Activated T-helper 1 cell treated with anti-CD3 and anti-CD28 coated beads, Interleukin-12 subunit alpha, Interleukin-12 subunit beta, Interleukin-2, Interleukin-4 antibody, amounts not matched to agents 30 ng/mL and 10 ng/mL and 1 ng/mL, durations not matched to agents 14 hours and 24 hours and 36 hours (primary cell): ENCODE data around the gene RIC3. TPM values are rescaled to one million over a fixed set of nuclear protein-coding genes. Genes with fewer than 3 reads are reported as not detected.

Experiments
- DNase-seq: peaks from one replicate; pipeline ENCODE4 v3.0.0; 2021; ENCODE audit warnings: low spot score
- H3K27ac Mint-ChIP-seq: one replicate; pipeline ENCODE4 v1.8.0; 2021; ENCODE audit warnings: mild to moderate bottlenecking, mixed read lengths
- H3K27me3 Mint-ChIP-seq: one replicate; pipeline ENCODE4 v1.8.0; 2022; ENCODE audit warnings: mild to moderate bottlenecking, moderate library complexity, mixed read lengths; ENCODE audit not compliant: insufficient read depth
- H3K36me3 Mint-ChIP-seq: one replicate; pipeline ENCODE4 v1.8.0; 2021; ENCODE audit warnings: low read depth, mixed read lengths
- H3K4me1 Mint-ChIP-seq: one replicate; pipeline ENCODE4 v1.8.0; 2021; ENCODE audit warnings: low read depth, mixed read lengths
- H3K4me3 Mint-ChIP-seq: one replicate; pipeline ENCODE4 v1.8.0; 2021; ENCODE audit warnings: mild to moderate bottlenecking, moderate library complexity, mixed read lengths
- H3K9me3 Mint-ChIP-seq: one replicate; pipeline ENCODE4 v1.8.0; 2021; ENCODE audit warnings: mixed read lengths
- intact Hi-C: fragments of 100-400 bp; cut with micrococcal nuclease; formaldehyde crosslinking; loops from one replicate; pipeline ENCODE4 v1.15.1; 2024
- total RNA-seq: library from RNA; stranded (reverse); gene quantifications from 2 replicates; pipeline ENCODE4 v1.2.3, GENCODE V29; 2022

RIC3 gene
- total RNA-seq, 1 donor from 2014 or later, result 4.7 TPM

DNA sequence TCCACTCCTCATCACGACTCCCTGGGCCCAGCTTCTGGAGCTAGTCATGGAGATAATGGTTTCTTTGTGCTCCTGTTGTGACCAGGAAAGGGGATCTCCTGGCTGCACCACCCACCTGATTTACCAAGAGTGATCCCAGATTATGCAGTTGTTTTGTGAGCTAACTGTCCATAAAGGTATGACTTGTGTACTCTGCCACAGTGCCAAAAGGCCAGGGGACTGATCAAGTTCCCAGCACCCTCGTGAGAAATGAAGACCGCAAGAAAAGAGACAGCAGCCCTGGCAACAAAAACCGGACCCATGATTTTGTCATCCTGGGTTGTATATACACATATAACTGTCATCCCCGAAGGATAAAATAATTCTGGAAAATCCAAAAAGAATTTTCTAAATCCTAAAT lies 61.2 kb downstream of the RIC3 start:
- H3K27me3 Mint-ChIP-seq, result no peaks in the 10 kb centered on the region
- no peaks in the 10 kb centered on the region for H3K4me1 Mint-ChIP-seq
- DNase-seq, result no peak
- intact Hi-C loops, result no loop called here
- no peak overlapping the region for H3K27ac Mint-ChIP-seq
- H3K9me3 Mint-ChIP-seq, result no peaks in the 10 kb centered on the region
- no peak overlapping the region for H3K4me3 Mint-ChIP-seq
- no peaks in the 10 kb centered on the region for H3K36me3 Mint-ChIP-seq

DNA sequence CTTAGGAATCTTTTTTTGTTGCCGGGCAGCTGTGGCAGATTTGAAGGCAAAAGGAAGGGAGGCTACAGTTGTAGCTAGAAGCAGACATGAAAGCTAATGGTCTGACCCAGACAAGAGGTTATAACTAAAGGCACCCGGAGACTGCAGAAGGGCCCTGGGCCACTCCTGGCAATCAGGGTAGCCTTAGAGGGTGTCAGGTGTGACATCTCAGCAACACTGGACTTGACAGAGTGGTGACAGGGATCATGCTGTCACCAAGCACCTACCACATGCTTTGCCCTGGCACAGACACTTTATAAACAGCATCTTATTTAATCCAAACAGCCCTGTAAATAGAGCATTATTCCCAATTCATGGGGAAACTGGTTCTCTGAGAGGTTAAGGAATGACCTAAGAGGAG lies 62.1 kb downstream of the RIC3 start:
- Mint-ChIP-seq H3K27me3 (no peaks in the 10 kb centered on the region), H3K9me3 (no peaks in the 10 kb centered on the region), H3K4me3 (no peak overlapping the region), H3K27ac (no peak overlapping the region), H3K36me3 (no peaks in the 10 kb centered on the region), H3K4me1 (no peaks in the 10 kb centered on the region)
- intact Hi-C loops, result no loop called here
- DNase-seq, result no peak

DNA sequence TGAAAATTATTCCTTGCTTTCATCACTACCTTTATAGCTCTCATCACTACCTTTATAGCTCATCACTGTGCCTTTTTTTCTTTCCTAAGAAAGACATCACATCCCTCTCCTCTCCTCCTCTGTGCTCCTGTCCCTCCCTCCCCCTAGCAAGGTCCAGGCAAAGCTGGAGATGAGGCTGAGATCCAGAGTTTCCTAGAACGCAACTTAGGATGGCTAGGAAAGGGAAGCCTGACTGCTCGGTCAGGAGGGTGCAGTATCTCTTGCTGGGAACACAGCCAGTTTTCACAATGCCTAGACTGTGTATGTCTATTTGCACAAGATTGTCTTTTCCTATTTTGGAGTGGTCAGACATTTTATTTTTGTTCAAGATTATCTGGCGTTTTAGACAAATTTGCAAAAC lies 63.2 kb downstream of the RIC3 start:
- Mint-ChIP-seq H3K36me3 (no peaks in the 10 kb centered on the region), H3K4me3 (no peak overlapping the region), H3K9me3 (no peaks in the 10 kb centered on the region), H3K27ac (no peak overlapping the region), H3K27me3 (no peaks in the 10 kb centered on the region), H3K4me1 (no peaks in the 10 kb centered on the region)
- no peak for DNase-seq
- intact Hi-C loops, result no loop called here

DNA sequence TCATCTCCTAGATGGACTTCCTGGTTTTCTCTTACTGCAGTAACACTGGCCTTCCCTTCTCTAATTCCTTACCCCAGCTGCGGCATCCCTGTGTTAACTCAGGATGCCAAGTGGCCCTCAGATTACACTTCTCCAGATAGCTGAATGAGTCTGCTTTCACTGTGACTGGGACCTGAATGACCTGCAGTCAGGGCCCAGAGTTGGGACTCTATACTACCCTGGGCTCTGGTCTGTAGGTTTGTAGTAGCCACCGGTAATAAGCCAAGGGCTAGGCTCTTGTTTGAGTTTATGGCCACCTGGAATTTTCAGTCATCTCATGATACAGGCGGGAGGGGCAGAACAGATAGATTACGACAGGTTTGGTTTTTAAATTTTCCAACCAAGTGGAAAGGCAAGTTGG lies 63.7 kb downstream of the RIC3 start:
- H3K27ac Mint-ChIP-seq, result no peak overlapping the region

DNA sequence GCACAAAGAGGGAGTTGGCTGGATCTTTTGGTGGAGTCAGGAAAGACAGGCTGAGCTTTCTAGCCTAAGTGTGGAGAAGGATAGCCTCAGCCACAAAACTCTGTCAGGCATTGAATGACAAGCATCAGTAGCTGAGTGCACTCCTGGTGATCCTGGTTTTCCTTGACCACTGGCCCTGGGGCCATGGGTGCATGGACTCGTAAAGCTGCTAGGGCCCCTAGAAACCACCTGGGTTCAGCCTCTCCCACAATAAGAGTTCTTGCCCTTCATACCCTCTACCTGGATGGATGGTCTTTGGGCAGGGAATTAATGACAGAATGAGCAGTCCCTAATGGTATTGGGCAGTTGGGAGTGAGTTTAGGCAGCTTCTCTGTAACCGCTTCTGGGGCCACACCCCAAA lies 64.9 kb downstream of the RIC3 start:
- no peak overlapping the region for H3K27ac Mint-ChIP-seq
- H3K36me3 Mint-ChIP-seq, result no peaks in the 10 kb centered on the region
- intact Hi-C loops, result no loop called here
- no peaks in the 10 kb centered on the region for H3K9me3 Mint-ChIP-seq
- H3K27me3 Mint-ChIP-seq, result no peaks in the 10 kb centered on the region
- no peak for DNase-seq
- H3K4me1 Mint-ChIP-seq, result no peaks in the 10 kb centered on the region
- no peak overlapping the region for H3K4me3 Mint-ChIP-seq

More for the DNA sequence above, 63.7 kb downstream of the RIC3 start:
- Mint-ChIP-seq H3K4me1 (no peaks in the 10 kb centered on the region), H3K36me3 (no peaks in the 10 kb centered on the region), H3K4me3 (no peak overlapping the region), H3K27me3 (no peaks in the 10 kb centered on the region), H3K9me3 (no peaks in the 10 kb centered on the region)
- no peak for DNase-seq
- intact Hi-C loops, result no loop called here

DNA sequence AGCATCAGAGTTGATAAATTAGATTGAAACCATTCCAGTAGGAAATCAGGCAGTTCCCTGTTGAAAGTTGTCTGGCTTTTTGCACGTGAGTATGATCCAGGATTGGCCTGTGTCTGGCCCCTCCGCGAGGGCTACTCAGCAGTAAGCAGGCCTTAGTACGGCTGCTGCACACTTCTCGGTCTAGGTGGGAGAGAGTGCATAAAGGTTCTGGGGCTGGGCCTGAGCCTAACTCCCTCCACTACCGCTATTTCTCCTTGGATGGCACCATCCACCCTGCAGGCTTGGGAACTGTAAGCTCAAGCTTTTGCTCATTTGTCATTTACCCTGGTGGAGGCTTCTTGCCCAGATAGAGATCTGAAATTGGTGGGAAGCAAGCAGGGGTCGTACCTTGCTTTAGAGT lies 65.9 kb downstream of the RIC3 start:
- intact Hi-C loops, result no loop called here

DNA sequence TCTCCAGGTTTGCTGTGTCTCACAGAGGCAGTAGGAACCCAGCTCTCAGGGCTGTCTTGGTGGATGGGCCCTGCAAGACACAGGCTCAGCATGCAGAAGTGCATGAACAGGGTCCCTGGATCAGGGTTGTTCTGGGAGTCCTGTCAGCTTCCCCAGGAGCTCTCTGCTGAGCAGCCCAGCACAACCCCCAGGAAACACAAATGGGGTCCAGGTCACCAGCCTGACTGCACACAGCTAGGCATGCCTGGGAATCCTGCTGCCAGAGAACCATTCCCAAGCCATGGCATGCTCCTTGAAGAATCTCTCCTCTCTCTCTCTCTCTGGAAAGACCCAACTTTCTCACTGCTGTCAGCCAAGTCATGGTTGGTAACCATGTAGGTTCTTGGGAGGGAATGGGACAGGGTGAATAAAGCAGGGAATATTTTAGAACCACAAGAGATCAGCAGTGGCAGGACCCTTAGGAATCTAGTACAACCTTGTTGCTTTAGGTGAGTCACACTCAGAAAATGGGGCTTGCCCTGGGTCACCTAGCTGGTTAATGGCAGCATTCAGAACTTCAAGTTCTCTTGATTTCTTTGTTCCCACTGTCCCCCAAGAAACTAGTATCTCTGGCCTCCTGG lies 66.4 kb downstream of the RIC3 start:
- Mint-ChIP-seq H3K27ac (no peak overlapping the region), H3K36me3 (no peaks in the 10 kb centered on the region), H3K4me3 (no peak overlapping the region), H3K4me1 (no peaks in the 10 kb centered on the region), H3K27me3 (no peaks in the 10 kb centered on the region), H3K9me3 (no peaks in the 10 kb centered on the region)
- no peak for DNase-seq
- intact Hi-C loops, result no loop called here

More for the DNA sequence above, 65.9 kb downstream of the RIC3 start:
- Mint-ChIP-seq H3K27me3 (no peaks in the 10 kb centered on the region), H3K36me3 (no peaks in the 10 kb centered on the region), H3K4me1 (no peaks in the 10 kb centered on the region), H3K9me3 (no peaks in the 10 kb centered on the region), H3K4me3 (no peak overlapping the region), H3K27ac (no peak overlapping the region)
- no peak for DNase-seq

DNA sequence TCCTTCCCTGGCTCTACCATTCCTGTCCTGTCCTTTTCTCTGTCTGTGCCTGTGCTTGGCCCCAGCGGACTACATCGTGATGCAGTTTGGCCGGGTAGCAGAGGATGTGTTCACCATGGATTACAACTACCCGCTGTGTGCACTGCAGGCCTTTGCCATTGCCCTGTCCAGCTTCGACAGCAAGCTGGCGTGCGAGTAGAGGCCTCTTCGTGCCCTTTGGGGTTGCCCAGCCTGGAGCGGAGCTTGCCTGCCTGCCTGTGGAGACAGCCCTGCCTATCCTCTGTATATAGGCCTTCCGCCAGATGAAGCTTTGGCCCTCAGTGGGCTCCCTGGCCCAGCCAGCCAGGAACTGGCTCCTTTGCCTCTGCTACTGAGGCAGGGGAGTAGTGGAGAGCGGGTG lies 67.4 kb downstream of the RIC3 start:
- H3K4me3 Mint-ChIP-seq, result no peak overlapping the region
- intact Hi-C loops, result no loop called here
- H3K9me3 Mint-ChIP-seq, result no peaks in the 10 kb centered on the region
- no peaks in the 10 kb centered on the region for H3K27me3 Mint-ChIP-seq
- no peak for DNase-seq
- no peaks in the 10 kb centered on the region for H3K36me3 Mint-ChIP-seq
- no peaks in the 10 kb centered on the region for H3K4me1 Mint-ChIP-seq
- H3K27ac Mint-ChIP-seq, result no peak overlapping the region

DNA sequence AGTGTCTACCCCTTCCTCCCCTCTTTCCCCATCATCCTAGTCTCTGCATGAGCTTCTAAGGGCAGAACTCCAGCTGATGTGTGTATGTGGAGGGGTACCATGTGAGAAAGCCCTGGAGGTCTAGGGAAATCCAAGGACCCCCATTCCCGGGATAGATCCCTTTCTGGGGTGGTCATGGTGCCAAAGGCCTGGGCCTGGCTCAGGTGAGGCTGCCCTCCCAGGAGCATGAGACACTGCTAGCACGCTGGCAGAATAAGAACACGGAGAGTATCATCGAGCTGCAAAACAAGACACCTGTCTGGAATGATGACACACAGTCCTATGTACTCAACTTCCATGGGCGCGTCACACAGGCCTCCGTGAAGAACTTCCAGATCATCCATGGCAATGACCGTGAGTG lies 68.2 kb downstream of the RIC3 start:
- no peak overlapping the region for H3K4me3 Mint-ChIP-seq
- no peaks in the 10 kb centered on the region for H3K9me3 Mint-ChIP-seq
- intact Hi-C loops, result no loop called here
- no peak for DNase-seq
- H3K4me1 Mint-ChIP-seq, result no peaks in the 10 kb centered on the region
- H3K27me3 Mint-ChIP-seq, result no peaks in the 10 kb centered on the region
- no peaks in the 10 kb centered on the region for H3K36me3 Mint-ChIP-seq
- no peak overlapping the region for H3K27ac Mint-ChIP-seq

DNA sequence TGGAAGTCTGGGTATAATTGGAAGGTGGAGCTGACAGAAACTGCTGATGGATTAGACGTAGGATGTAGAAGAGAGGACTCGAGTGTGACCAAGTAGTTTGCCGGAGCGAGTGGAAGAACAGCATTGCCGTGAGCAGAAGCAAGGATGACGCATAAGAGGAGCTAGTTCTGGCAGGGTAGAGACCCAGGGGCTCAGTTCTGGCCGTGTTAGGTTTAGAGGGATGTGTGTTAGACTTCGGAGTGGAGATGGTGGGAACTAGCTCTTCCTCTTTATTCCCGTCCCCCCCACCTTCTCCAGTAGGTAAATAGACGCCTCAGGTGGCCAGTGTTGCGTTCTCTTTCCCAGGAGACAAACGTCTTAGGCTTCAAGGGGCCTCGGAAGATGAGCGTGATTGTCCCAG lies 68.7 kb downstream of the RIC3 start:
- H3K9me3 Mint-ChIP-seq, result no peaks in the 10 kb centered on the region
- no peak for DNase-seq
- no peaks in the 10 kb centered on the region for H3K36me3 Mint-ChIP-seq
- H3K27me3 Mint-ChIP-seq, result no peaks in the 10 kb centered on the region
- H3K4me1 Mint-ChIP-seq, result no peaks in the 10 kb centered on the region
- intact Hi-C loops, result no loop called here
- H3K27ac Mint-ChIP-seq, result no peak overlapping the region
- H3K4me3 Mint-ChIP-seq, result no peak overlapping the region

DNA sequence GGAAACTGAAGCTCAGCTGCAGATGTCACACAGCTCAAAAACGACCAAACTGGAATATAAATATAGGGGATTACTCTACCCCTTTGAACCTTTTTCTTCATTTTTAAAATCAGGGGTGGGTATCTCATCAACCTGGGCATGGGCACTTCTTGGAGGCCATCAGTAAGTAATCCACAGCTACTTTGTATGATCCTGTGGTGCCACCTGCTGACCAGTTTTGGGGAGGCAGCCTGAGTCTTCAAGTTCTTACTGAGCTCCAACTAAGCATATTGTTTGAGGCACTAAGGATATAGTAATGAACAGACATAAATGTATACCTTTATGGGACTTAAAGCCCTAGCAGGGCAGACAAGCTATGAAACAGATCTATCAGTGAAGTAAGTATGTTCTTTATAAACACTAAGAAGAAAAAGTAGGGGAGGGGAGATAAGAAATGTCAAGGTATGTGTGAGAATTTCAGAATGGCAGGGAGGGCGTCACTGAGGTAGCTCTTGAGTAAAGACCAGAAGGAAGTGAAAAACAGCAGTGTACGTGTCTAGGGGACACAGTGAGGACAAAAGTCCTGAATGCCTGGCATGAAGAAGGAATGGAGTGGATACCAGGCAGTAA lies 69.4 kb downstream of the RIC3 start:
- H3K36me3 Mint-ChIP-seq, result no peaks in the 10 kb centered on the region

DNA sequence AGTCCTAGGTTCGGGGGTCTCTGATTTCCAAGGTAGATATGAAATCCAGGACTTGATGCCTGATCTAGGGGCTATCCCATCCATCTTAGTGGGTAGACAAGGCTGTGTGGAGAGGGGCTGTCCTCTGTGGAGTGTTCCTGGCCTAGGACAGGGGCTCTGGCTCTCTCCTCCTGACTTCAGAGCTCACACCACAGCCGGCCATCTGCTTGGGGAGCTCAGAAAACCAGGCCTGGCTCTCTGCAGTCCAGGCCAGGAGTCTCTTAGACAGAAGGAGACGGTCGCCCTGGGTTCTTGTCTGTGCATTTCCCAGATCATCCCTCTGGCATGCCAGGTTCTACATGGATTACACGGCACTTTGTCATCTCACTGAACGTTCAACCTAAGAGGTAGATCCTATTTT lies 69.9 kb downstream of the RIC3 start:
- H3K9me3 Mint-ChIP-seq, result no peaks in the 10 kb centered on the region
- H3K4me1 Mint-ChIP-seq, result no peaks in the 10 kb centered on the region
- H3K36me3 Mint-ChIP-seq, result no peaks in the 10 kb centered on the region
- intact Hi-C loops, result loop anchor here (1.0 kb wide), 3 partner anchors 66 to 207 kb away; no protein-coding TSS in a partner anchor
- H3K4me3 Mint-ChIP-seq, result no peak overlapping the region
- DNase-seq, result no peak
- no peaks in the 10 kb centered on the region for H3K27me3 Mint-ChIP-seq
- no peak overlapping the region for H3K27ac Mint-ChIP-seq

More for the DNA sequence above, 69.4 kb downstream of the RIC3 start:
- Mint-ChIP-seq H3K4me1 (no peaks in the 10 kb centered on the region), H3K27me3 (no peaks in the 10 kb centered on the region), H3K27ac (no peak overlapping the region), H3K4me3 (no peak overlapping the region), H3K9me3 (no peaks in the 10 kb centered on the region)
- intact Hi-C loops, result loop anchor here (1.0 kb wide), 3 partner anchors 66 to 207 kb away; no protein-coding TSS in a partner anchor
- DNase-seq, result peak; percentile 43

DNA sequence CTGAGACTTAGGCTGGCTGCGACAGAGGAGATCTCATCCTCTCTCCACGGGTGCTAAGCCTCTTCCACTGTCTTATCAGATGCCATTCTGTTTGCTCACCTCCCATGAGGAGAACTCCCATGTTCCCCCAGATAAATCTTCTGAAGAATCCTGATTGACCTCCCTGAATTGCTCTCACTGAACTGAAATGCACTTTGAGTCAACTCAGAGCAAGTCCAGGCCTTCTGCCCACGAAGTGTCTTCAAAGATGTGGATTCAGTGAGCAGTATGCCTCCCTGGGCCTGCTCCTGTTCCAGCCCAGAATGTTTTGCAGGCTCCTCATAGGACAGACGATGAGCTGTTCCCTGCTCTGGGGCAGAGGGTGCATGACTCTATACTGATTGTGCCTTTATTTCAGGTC lies 70.5 kb downstream of the RIC3 start:
- H3K27ac Mint-ChIP-seq, result no peak overlapping the region
- DNase-seq, result no peak
- no peak overlapping the region for H3K4me3 Mint-ChIP-seq
- no peaks in the 10 kb centered on the region for H3K36me3 Mint-ChIP-seq
- intact Hi-C loops, result no loop called here
- H3K9me3 Mint-ChIP-seq, result no peaks in the 10 kb centered on the region
- H3K4me1 Mint-ChIP-seq, result no peaks in the 10 kb centered on the region
- H3K27me3 Mint-ChIP-seq, result no peaks in the 10 kb centered on the region

DNA sequence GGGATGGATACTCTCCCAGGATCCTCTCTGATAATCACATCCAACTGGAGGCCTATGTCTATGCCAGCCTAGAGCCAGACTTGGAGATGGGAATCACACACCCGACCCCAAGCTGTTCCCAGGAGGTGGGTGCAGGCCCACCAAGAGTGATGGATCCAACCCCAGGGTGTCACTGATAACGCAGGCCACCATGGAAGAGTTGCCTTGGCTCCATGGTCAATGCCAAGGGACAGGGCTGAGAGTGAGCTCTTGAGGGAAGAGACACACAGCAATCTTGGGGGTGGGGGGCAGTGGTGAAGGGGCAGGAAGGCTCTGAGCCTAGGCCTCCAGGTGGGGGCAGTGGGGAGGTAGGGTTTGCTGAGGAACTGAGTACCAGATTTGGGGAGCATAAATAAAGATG lies 70.9 kb downstream of the RIC3 start:
- Mint-ChIP-seq H3K27me3 (no peaks in the 10 kb centered on the region), H3K4me1 (no peaks in the 10 kb centered on the region), H3K27ac (no peak overlapping the region), H3K4me3 (no peak overlapping the region), H3K9me3 (no peaks in the 10 kb centered on the region), H3K36me3 (no peaks in the 10 kb centered on the region)
- DNase-seq, result no peak
- intact Hi-C loops, result no loop called here
